Spleen (tissue), 11 donors: ENCODE results near the gene HOXA6. TPM values are rescaled to one million over a fixed set of nuclear protein-coding genes. Genes with fewer than 3 reads are reported as not detected.
A peak's percentile ranks its signal among the peaks of the same experiment; 100 is the strongest.

Experiments used
- DNase-seq: peaks from one replicate; pipeline ENCODE4 v3.0.0-alpha.2; 2020
- H3K27ac ChIP-seq, 8 donors: fragments of 200-600 bp; sonication (generic) in 7 of 8; 1 replicate in 4 of 8; 2 replicates in 4 of 8; pipeline versions ENCODE4 v1.5.0 to v1.8.0; 2016 to 2021; ENCODE audit warnings: inconsistent platforms in 4 of 8, mild to moderate bottlenecking in 4 of 8, moderate library complexity in 1 of 8
- H3K27me3 ChIP-seq, 7 donors: fragments of 200-600 bp; sonication (generic) in 6 of 7; replicated peaks in 1 of 7; 1 replicate in 4 of 7; 2 replicates in 3 of 7; pipeline versions ENCODE4 v1.5.0 to v1.8.0; 2016 to 2021; ENCODE audit warnings: inconsistent platforms in 3 of 7, mild to moderate bottlenecking in 1 of 7
- H3K36me3 ChIP-seq, 6 donors: fragments of 200-600 bp; sonication (generic) in 5 of 6; 1 replicate in 4 of 6; 2 replicates in 2 of 6; pipeline versions ENCODE4 v1.5.0 to v1.8.0; 2016 to 2021; ENCODE audit warnings: inconsistent platforms in 2 of 6
- H3K4me1 ChIP-seq, 6 donors: fragments of 200-600 bp; sonication (generic) in 5 of 6; 1 replicate in 3 of 6; 2 replicates in 3 of 6; pipeline versions ENCODE4 v1.5.0 to v1.8.0; 2016 to 2021; ENCODE audit warnings: inconsistent platforms in 3 of 6
- H3K4me3 ChIP-seq, 8 donors: fragments of 200-600 bp; sonication (generic) in 7 of 8; 1 replicate in 4 of 8; 2 replicates in 4 of 8; pipeline versions ENCODE4 v1.5.0 to v1.8.0; 2016 to 2021; ENCODE audit warnings: inconsistent platforms in 4 of 8, mild to moderate bottlenecking in 4 of 8, moderate library complexity in 2 of 8
- H3K9me3 ChIP-seq, 8 donors: fragments of 200-600 bp; sonication (generic) in 7 of 8; 1 replicate in 4 of 8; 2 replicates in 4 of 8; pipeline versions ENCODE4 v1.5.0 to v1.8.0; 2016 to 2021; ENCODE audit warnings: inconsistent platforms in 4 of 8
- CTCF ChIP-seq, 11 experiments: fragments of 200-600 bp in 7 of 11; fragments of 450-650 bp in 4 of 11; sonication (generic) in 4 of 11; IDR thresholded peaks in 8 of 11; conservative IDR thresholded peaks in 3 of 11; 1 replicate in 7 of 11; 2 replicates in 4 of 11; pipeline versions ENCODE4 v1.4.0 to v1.8.0; 2016 to 2021; ENCODE audit warnings: antibody characterized with exemption in 11 of 11, inconsistent platforms in 4 of 11, mild to moderate bottlenecking in 1 of 11
- POLR2A ChIP-seq, 3 donors: fragments of 450-650 bp; IDR thresholded peaks; one replicate each; pipeline ENCODE4 v1.5.1; 2017; ENCODE audit warnings: antibody characterized with exemption in 3 of 3, mild to moderate bottlenecking in 1 of 3
- POLR2AphosphoS5 ChIP-seq, 3 donors: sonication (generic); formaldehyde crosslinking; IDR thresholded peaks; one replicate each; pipeline ENCODE4 v1.5.1; 2017; ENCODE audit warnings: antibody characterized with exemption in 3 of 3
- WGBS, 5 donors: extraction: QIAGEN DNeasy Blood & Tissue Kit in 3 of 5; methylation state at CpG; one replicate each; pipeline versions ENCODE4 v1.1.5 to v1.1.7; 2013 to 2018; 5-methylcytosine and 5-hydroxymethylcytosine counted together
- intact Hi-C: fragments of 100-400 bp; cut with DNase I; formaldehyde crosslinking; loops from one replicate; pipeline ENCODE4 v1.15.0; 2023; ENCODE audit warnings: low total_unique reads
- polyA plus RNA-seq, 3 donors: library from polyadenylated mRNA; stranded (reverse); fragments of 200-250 nt; gene quantifications; one replicate each; pipeline ENCODE4 v1.2.1, GENCODE V29; 2013
- total RNA-seq, 7 donors: library from RNA; depleted of rRNA in 3 of 7; stranded (reverse); fragments of >200 nt in 3 of 7; fragmentation: NEBNext Ultra II Directional in 4 of 7; extraction: Animal tissue kit (Norgen Biotek cat#: 25700) in 4 of 7; gene quantifications; one replicate each; pipeline versions ENCODE4 v1.1.0 to v1.2.1, GENCODE V29; 2016 to 2021
- donor health status: healthy with polysubstance abuse.
- donor health status: DM: no; HTN: no; CAD: no; lungs with moderate emphysema.
- donor health status: DM: no; HTN: no; CAD: no.
- donor health status: Bipolar disorder and iron deficiency.
- donor health status: healthy.
- donor health status: DM: no; HTN: no; CAD: no.
- donor health status: DM: yes; HTN: yes; CAD: no.

HOXA6 gene
- total and polyA plus RNA-seq, 10 donors = 0.26 to 2.0 (median 1.2) TPM; not detected in 2

DNA sequence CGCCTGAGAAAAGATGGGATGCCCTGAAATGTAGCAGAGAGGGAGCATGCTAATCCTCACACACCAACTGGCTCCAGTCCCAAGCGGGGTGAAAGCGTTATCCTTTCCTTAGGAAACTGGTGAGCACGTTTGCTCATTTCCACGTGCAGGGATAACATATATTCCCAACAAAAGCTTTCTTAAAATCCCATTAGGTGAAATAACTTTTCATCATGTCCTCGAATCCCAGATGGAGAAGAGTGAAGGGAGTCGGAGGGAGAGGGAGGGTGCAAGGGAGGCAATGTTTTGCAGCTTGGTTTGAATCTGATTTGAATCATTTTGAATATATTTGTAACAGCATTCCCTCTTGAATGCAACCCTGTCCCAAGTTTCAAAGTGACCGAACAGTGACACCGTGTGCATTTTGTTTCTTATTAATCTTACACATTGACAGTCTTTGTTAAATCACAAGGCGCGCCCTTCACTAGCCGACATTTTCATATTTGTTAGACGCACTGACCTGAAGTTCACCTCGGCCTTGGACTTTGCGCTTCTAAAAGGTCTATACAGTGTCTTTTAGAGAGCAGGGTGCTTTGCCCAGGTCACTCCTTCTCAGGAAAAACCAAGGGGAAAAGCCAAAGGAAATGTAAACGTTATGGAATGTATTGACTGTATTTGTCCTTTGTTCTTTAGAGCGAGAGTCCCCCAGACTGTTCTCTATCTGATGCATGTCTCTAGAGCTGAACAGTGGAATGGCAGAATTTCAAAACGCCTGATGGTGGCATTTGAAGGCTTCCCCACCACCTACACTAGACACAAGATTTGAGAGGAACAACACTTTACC, 14.0 kb downstream of the HOXA6 start:
- intact Hi-C loops = no loop called here
- DNase-seq = no peak
- Histone ChIP-seq H3K9me3 (no peaks in the 10 kb centered on the region), H3K36me3 (no peaks in the 10 kb centered on the region), H3K4me1 (peaks cover 0 to 49% (median 17%) of the 10 kb centered on the region in 6 donors), H3K27ac (peak overlapping the region in 1 of 8 donors; percentile 22), H3K27me3 (peaks cover 0 to 38% (median 0%) of the 10 kb centered on the region in 7 donors), H3K4me3 (no peak overlapping the region)
- TF ChIP-seq CTCF (IDR thresholded peaks at IDR 0.05 in 8 of 11, conservative IDR thresholded peaks at IDR 0.05 in 3 of 11) (no peak), POLR2AphosphoS5 (IDR thresholded peaks at IDR 0.05) (no peak), POLR2A (IDR thresholded peaks at IDR 0.05) (no peak)
- WGBS, 5 donors = 68 to 82% (median 79%) methylated on average over 18 of the region's 18 CpGs

DNA sequence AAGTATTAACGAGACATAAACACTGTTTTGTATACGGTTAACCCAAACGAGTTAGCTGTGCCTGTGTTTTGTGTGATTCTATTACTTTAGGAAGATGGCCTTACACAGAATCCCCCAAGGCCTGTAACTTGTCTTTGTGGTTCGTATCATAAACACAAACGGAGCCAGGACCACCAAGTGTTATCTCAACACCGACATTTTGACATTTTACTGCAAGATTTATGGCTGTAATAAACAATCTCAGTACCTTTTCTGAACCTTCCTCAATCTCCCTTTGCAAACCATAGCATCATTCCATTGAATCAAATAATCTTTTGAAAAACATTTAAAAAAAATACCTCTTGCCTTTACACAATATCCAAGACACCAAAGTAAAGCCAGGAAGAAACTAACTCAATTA, 14.6 kb downstream of the HOXA6 start:
- Histone ChIP-seq H3K27ac (no peak overlapping the region), H3K27me3 (peaks cover 0 to 38% (median 0%) of the 10 kb centered on the region in 7 donors), H3K4me1 (peaks cover 0 to 50% (median 20%) of the 10 kb centered on the region in 6 donors), H3K36me3 (no peaks in the 10 kb centered on the region), H3K4me3 (no peak overlapping the region), H3K9me3 (no peaks in the 10 kb centered on the region)
- DNase-seq = no peak
- TF ChIP-seq POLR2AphosphoS5 (IDR thresholded peaks at IDR 0.05) = no peak
- TF ChIP-seq CTCF (IDR thresholded peaks at IDR 0.05 in 8 of 11, conservative IDR thresholded peaks at IDR 0.05 in 3 of 11) = no peak
- TF ChIP-seq POLR2A (IDR thresholded peaks at IDR 0.05) = no peak
- intact Hi-C loops = no loop called here
- WGBS, 5 donors = 69 to 84% (median 82%) methylated on average over 6 of the region's 6 CpGs

DNA sequence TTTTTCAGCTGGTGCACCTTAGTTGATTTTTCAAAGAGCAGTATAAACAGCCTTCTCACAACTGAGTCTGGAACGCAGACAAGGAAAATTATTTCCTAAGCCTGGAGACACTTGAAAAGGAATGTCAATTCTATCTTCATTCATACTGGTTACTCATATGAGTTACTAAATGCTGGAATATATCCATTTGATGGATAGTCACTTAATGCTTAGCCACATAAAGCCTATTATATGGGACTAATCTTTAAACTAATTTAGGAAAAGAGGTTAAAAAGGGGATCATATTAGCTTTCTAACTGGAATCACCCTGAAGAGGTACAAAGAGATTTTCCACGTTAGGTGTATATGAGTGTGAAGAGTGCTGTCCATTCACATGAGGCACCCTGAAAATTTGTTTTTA, 15.4 kb downstream of the HOXA6 start:
- TF ChIP-seq POLR2A (IDR thresholded peaks at IDR 0.05) = no peak
- no peak for TF ChIP-seq POLR2AphosphoS5 (IDR thresholded peaks at IDR 0.05)
- TF ChIP-seq CTCF (IDR thresholded peaks at IDR 0.05 in 8 of 11, conservative IDR thresholded peaks at IDR 0.05 in 3 of 11) = no peak

GRCh38 chr7:27131390-27131819, 16.2 kb downstream of the HOXA6 start:
- H3K4me1 ChIP-seq = peaks cover 0 to 45% (median 21%) of the 10 kb centered on the region in 6 donors
- WGBS, 5 donors = 48 to 63% (median 54%) methylated on average over 12 of the region's 12 CpGs
- peak overlapping the region; percentile 61 to 94 (median 91) for H3K27ac ChIP-seq
- intact Hi-C loops = no loop called here
- DNase-seq = no peak
- H3K36me3 ChIP-seq = no peaks in the 10 kb centered on the region
- no peak for TF ChIP-seq POLR2AphosphoS5 (IDR thresholded peaks at IDR 0.05)
- no peak for TF ChIP-seq CTCF (IDR thresholded peaks at IDR 0.05 in 8 of 11, conservative IDR thresholded peaks at IDR 0.05 in 3 of 11)
- TF ChIP-seq POLR2A (IDR thresholded peaks at IDR 0.05) = no peak
- H3K4me3 ChIP-seq = peak overlapping the region; percentile 48 to 87 (median 58)
- H3K27me3 ChIP-seq = peaks cover 0 to 27% (median 0%) of the 10 kb centered on the region in 7 donors
- H3K9me3 ChIP-seq = no peaks in the 10 kb centered on the region

More for the DNA sequence above, 15.4 kb downstream of the HOXA6 start:
- H3K4me3 ChIP-seq = no peak overlapping the region
- no peaks in the 10 kb centered on the region for H3K36me3 ChIP-seq
- H3K27me3 ChIP-seq = peaks cover 0 to 35% (median 0%) of the 10 kb centered on the region in 7 donors
- no peaks in the 10 kb centered on the region for H3K9me3 ChIP-seq
- peak overlapping the region in 4 of 8 donors; percentile 91 to 94 (median 92) for H3K27ac ChIP-seq
- intact Hi-C loops = no loop called here
- no peak for DNase-seq
- 83 to 97% (median 87%) methylated on average over 2 of the region's 2 CpGs for WGBS, 5 donors
- H3K4me1 ChIP-seq = peaks cover 0 to 50% (median 21%) of the 10 kb centered on the region in 6 donors
